GM12878 (cell line): Measurements from ENCODE around the gene C14orf119. TPM values are rescaled to one million over a fixed set of nuclear protein-coding genes. Genes with fewer than 3 reads are reported as not detected.

ENCODE experiments used
- ATF7 ChIP-seq: fragments of 450-650 bp; IDR thresholded peaks from 2 replicates; pipeline ENCODE4 v1.6.1; 2016; ENCODE audit warnings: low read depth, mild to moderate bottlenecking
- BHLHE40 ChIP-seq, 2 experiments: fragments of 450-650 bp in 1 of 2; IDR thresholded peaks; 2 replicates each; pipeline ENCODE4 v1.6.1; 2011 to 2017; ENCODE audit warnings: low read depth in 2 of 2, borderline replicate concordance in 1 of 2, improper control_type of control experiment in 1 of 2, low read length in 1 of 2, mild to moderate bottlenecking in 1 of 2
- FOXK2 ChIP-seq: fragments of 450-650 bp; IDR thresholded peaks from 2 replicates; pipeline ENCODE4 v1.6.1; 2017; ENCODE audit warnings: mild to moderate bottlenecking, moderate library complexity
- HDGF ChIP-seq: fragments of 450-650 bp; IDR thresholded peaks from 2 replicates; pipeline ENCODE4 v1.6.1; 2016; ENCODE audit warnings: antibody characterized with exemption
- IKZF1 ChIP-seq: fragments of 450-650 bp; conservative IDR thresholded peaks from 2 replicates; pipeline ENCODE4 v1.6.1; 2017; ENCODE audit warnings: antibody characterized with exemption, mild to moderate bottlenecking
- IKZF2 ChIP-seq, 2 experiments: fragments of 450-650 bp; IDR thresholded peaks; 2 replicates each; pipeline ENCODE4 v1.6.1; 2017; ENCODE audit warnings: mild to moderate bottlenecking in 2 of 2, moderate library complexity in 2 of 2
- KDM1A ChIP-seq: fragments of 200-600 bp; sonication (generic); IDR thresholded peaks from 2 replicates; pipeline ENCODE4 v1.6.1; 2016; ENCODE audit warnings: borderline replicate concordance
- KLF5 ChIP-seq: fragments of 450-650 bp; IDR thresholded peaks from 2 replicates; pipeline ENCODE4 v1.6.1; 2014; ENCODE audit warnings: mild to moderate bottlenecking; ENCODE audit not compliant: partially characterized antibody
- MEF2B ChIP-seq: fragments of 450-650 bp; IDR thresholded peaks from 2 replicates; pipeline ENCODE4 v1.6.1; 2018; ENCODE audit warnings: mild to moderate bottlenecking, moderate library complexity; ENCODE audit not compliant: partially characterized antibody, poor library complexity, severe bottlenecking
- MTA3 ChIP-seq: IDR thresholded peaks from 2 replicates; pipeline ENCODE4 v1.6.1; 2012; ENCODE audit warnings: low read length, inconsistent platforms, borderline replicate concordance
- MYB ChIP-seq: fragments of 150-350 bp; IDR thresholded peaks from 2 replicates; pipeline ENCODE4 v1.6.1; 2014; ENCODE audit warnings: mild to moderate bottlenecking, low read depth, low read length, borderline replicate concordance
- NFXL1 ChIP-seq: fragments of 450-650 bp; IDR thresholded peaks from 2 replicates; pipeline ENCODE4 v1.6.1; 2017; ENCODE audit warnings: antibody characterized with exemption, mild to moderate bottlenecking, borderline replicate concordance
- NR2C2 ChIP-seq: IDR thresholded peaks from 2 replicates; pipeline ENCODE4 v1.6.1; 2011; ENCODE audit warnings: borderline replicate concordance, low read depth; ENCODE audit not compliant: control insufficient read depth, insufficient read length
- NR2F1 ChIP-seq: fragments of 450-650 bp; conservative IDR thresholded peaks from 2 replicates; pipeline ENCODE4 v1.6.1; 2017; ENCODE audit warnings: mild to moderate bottlenecking
- PAX8 ChIP-seq: fragments of 450-650 bp; IDR thresholded peaks from 2 replicates; pipeline ENCODE4 v1.6.1; 2017; ENCODE audit warnings: mild to moderate bottlenecking, moderate library complexity
- POLR2AphosphoS5 ChIP-seq: IDR thresholded peaks from 2 replicates; pipeline ENCODE4 v1.6.1; 2011; ENCODE audit warnings: mild to moderate bottlenecking, low read length, inconsistent platforms
- RCOR1 ChIP-seq: conservative IDR thresholded peaks from 2 replicates; pipeline ENCODE4 v1.6.1; 2012; ENCODE audit warnings: low read depth, low read length, improper control_type of control experiment
- RUNX3 ChIP-seq: IDR thresholded peaks from 2 replicates; pipeline ENCODE4 v1.6.1; 2012; ENCODE audit warnings: low read length, inconsistent platforms
- SIX5 ChIP-seq: IDR thresholded peaks from 2 replicates; pipeline ENCODE4 v1.6.1; 2011; ENCODE audit warnings: mild to moderate bottlenecking, low read depth, low read length, moderate library complexity; ENCODE audit not compliant: severe bottlenecking
- SMAD5 ChIP-seq: IDR thresholded peaks from 2 replicates; pipeline ENCODE4 v1.6.1; 2016; ENCODE audit warnings: antibody characterized with exemption, low read depth
- SMC3 ChIP-seq: IDR thresholded peaks from 2 replicates; pipeline ENCODE4 v1.6.1; 2011; ENCODE audit warnings: low read length, improper control_type of control experiment, borderline replicate concordance
- STAT1 ChIP-seq: fragments of 450-650 bp; conservative IDR thresholded peaks from 2 replicates; pipeline ENCODE4 v1.6.1; 2014; ENCODE audit warnings: antibody characterized with exemption, mild to moderate bottlenecking
- ZNF622 ChIP-seq: fragments of 450-650 bp; IDR thresholded peaks from 2 replicates; pipeline ENCODE4 v1.6.1; 2017; ENCODE audit warnings: mild to moderate bottlenecking, inconsistent platforms
- ZNF687 ChIP-seq: fragments of 450-650 bp; IDR thresholded peaks from 2 replicates; pipeline ENCODE4 v1.6.1; 2017; ENCODE audit warnings: mild to moderate bottlenecking, moderate library complexity
- ZSCAN29 ChIP-seq: fragments of 450-650 bp; IDR thresholded peaks from 2 replicates; pipeline ENCODE4 v1.6.1; 2017; ENCODE audit warnings: mild to moderate bottlenecking, moderate library complexity
- polyA plus RNA-seq, 11 experiments: library from polyadenylated mRNA; depleted of rRNA in 4 of 11; unstranded in 6 of 11; stranded (reverse) in 5 of 11; fragments of >200 nt; fragmentation: Nextera tagmentation in 4 of 11; fragmentation: Illumina TruSeq in 1 of 11; extraction: Ambion mirVana in 4 of 11; extraction: Trizol in 1 of 11; gene quantifications; 1 replicate in 1 of 11; 2 replicates in 10 of 11; pipeline versions ENCODE4 v1.2.1 to v1.2.3, GENCODE V29; 2011 to 2016; ENCODE audit warnings: inconsistent platforms in 2 of 11, missing spikeins in 2 of 11, low read depth in 1 of 11
- total RNA-seq, 4 experiments: library from RNA; depleted of rRNA in 3 of 4; stranded (reverse); fragments of >200 nt in 3 of 4; fragmentation: Illumina TruSeq in 1 of 4; extraction: Trizol in 1 of 4; gene quantifications; 2 replicates each; pipeline versions ENCODE4 v1.2.1 to v1.2.3, GENCODE V29; 2013 to 2021
- TF ChIP-seq, protein P1 (sequence below): IDR thresholded peaks from 2 replicates; pipeline ENCODE4 v1.6.1; 2011; ENCODE audit warnings: low read depth, low read length, improper control_type of control experiment, borderline replicate concordance

The C14orf119 gene
- total and polyA plus RNA-seq, 10 of the 15 experiments (the other 5 are each of a cell fraction or from before 2014, with no cell fraction given): 32.3 to 228 (median 57.6) TPM

GRCh38 chr14:23095196-23096108 is at the start of gene C14orf119 (continued):
- TF ChIP-seq NR2F1 (peak; percentile 30; the same call in 1 of the 2 replicates), FOXK2 (peak; percentile 50; the same call in 1 of the 2 replicates), POLR2AphosphoS5 (peak; percentile 91), IKZF1 (peak; percentile 70), BHLHE40 (IDR thresholded peaks at IDR 0.05; ENCODE audit: borderline replicate concordance in 1 of 2, low read depth in 2 of 2, low read length in 1 of 2) (peak; percentile 5 to 20; a peak in 1 of 4 replicates), KDM1A (no peak), NFXL1 (no peak), SMC3 (no peak), SIX5 (no peak), HDGF (peak; percentile 92; the same call in 1 of the 2 replicates), IKZF2 (IDR thresholded peaks at IDR 0.05) (peak in 1 of 2 experiments; percentile 70; a peak in 3 of 4 replicates), STAT1 (no peak), MTA3 (no peak), ZSCAN29 (no peak), KLF5 (no peak), MEF2B (peak; percentile 28), ZNF622 (no peak), RUNX3 (peak; percentile 57), RCOR1 (no peak), NR2C2 (no peak), ZNF687 (peak; percentile 59), MYB (no peak), ATF7 (peak; percentile 66), PAX8 (no peak), SMAD5 (peak; percentile 70)
- TF ChIP-seq, protein P1, sequence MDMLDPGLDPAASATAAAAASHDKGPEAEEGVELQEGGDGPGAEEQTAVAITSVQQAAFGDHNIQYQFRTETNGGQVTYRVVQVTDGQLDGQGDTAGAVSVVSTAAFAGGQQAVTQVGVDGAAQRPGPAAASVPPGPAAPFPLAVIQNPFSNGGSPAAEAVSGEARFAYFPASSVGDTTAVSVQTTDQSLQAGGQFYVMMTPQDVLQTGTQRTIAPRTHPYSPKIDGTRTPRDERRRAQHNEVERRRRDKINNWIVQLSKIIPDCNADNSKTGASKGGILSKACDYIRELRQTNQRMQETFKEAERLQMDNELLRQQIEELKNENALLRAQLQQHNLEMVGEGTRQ: no peak
